ENCODE results near the gene PEX5L. TPM values are rescaled to one million over a fixed set of nuclear protein-coding genes. Genes with fewer than 3 reads are reported as not detected.

The PEX5L gene
- total RNA-seq, 6 experiments from 2014 or later = 0.09 to 0.28 (median 0.11) TPM; not detected in 1

GRCh38 chr3:179861292-179861691 lies 175.4 kb downstream of the PEX5L start:
- Mint-ChIP-seq H3K9me3 (no peaks in the 10 kb centered on the region), H3K27me3 (ENCODE audit: insufficient read depth) (no peaks in the 10 kb centered on the region), H3K27ac (no peak overlapping the region), H3K4me3 (no peak overlapping the region), H3K36me3 (ENCODE audit: low read depth) (no peaks in the 10 kb centered on the region), H3K4me1 (ENCODE audit: low read depth) (peaks cover 6% of the 10 kb centered on the region; the same call in 1 of the 2 replicates)
- no peak for DNase-seq
- TF ChIP-seq, protein P1, sequence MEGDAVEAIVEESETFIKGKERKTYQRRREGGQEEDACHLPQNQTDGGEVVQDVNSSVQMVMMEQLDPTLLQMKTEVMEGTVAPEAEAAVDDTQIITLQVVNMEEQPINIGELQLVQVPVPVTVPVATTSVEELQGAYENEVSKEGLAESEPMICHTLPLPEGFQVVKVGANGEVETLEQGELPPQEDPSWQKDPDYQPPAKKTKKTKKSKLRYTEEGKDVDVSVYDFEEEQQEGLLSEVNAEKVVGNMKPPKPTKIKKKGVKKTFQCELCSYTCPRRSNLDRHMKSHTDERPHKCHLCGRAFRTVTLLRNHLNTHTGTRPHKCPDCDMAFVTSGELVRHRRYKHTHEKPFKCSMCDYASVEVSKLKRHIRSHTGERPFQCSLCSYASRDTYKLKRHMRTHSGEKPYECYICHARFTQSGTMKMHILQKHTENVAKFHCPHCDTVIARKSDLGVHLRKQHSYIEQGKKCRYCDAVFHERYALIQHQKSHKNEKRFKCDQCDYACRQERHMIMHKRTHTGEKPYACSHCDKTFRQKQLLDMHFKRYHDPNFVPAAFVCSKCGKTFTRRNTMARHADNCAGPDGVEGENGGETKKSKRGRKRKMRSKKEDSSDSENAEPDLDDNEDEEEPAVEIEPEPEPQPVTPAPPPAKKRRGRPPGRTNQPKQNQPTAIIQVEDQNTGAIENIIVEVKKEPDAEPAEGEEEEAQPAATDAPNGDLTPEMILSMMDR (IDR thresholded peaks at IDR 0.05) = no peak

DNA sequence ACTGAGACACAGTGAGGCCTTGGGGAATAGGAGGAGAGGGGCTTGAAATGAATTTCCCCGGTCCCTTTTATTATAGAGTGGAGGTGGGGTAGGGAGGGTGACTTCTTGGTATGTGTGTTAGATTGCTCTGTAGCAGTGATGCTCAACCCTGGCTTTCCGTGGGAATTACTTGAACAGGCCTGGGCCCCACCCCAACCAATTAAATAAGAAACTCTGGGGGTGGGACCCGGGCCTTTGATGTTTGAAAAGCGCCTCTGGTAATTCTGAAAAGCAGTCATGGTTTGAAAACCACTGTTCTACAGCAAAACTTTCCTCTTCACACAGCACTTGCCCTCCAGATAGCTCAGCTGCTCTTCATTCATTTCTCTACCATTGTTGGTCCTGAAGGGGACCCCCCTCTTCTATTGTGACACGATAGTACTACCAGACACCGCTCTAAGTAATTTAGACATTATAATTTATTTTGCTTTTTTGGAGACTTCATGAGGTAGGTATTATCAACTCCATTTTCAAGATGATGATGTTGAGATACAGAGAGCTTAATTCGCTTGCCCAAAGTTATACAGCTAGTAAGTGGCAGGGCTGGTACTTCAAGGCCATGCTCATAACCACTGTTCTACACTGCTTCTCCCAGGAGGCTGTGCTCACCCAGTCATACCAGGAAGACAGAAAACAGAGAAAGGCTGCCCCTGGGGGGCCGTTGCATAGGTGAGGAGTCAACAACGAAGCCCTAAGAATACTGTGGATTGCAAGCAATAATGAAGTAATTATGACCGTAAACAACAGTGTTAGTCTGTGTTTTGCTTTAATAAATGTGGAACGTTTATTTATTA lies 176.2 kb downstream of the PEX5L start:
- H3K36me3 Mint-ChIP-seq (ENCODE audit: low read depth) = no peaks in the 10 kb centered on the region
- 0 out of 2 replicates have a peak, but pooled peaks cover 6% of the 10 kb centered on the region for H3K4me1 Mint-ChIP-seq (ENCODE audit: low read depth)
- no peak overlapping the region for H3K27ac Mint-ChIP-seq
- DNase-seq = no peak
- no peaks in the 10 kb centered on the region for H3K27me3 Mint-ChIP-seq (ENCODE audit: insufficient read depth)
- H3K4me3 Mint-ChIP-seq = no peak overlapping the region
- TF ChIP-seq, protein P1 (IDR thresholded peaks at IDR 0.05) = no peak
- H3K9me3 Mint-ChIP-seq = no peaks in the 10 kb centered on the region

GRCh38 chr3:179853176-179853575 lies 183.6 kb downstream of the PEX5L start:
- Mint-ChIP-seq H3K4me3 (no peak overlapping the region), H3K27ac (peak overlapping the region; percentile 72), H3K4me1 (ENCODE audit: low read depth) (peaks cover 27% of the 10 kb centered on the region), H3K36me3 (ENCODE audit: low read depth) (no peaks in the 10 kb centered on the region), H3K27me3 (ENCODE audit: insufficient read depth) (no peaks in the 10 kb centered on the region), H3K9me3 (no peaks in the 10 kb centered on the region)
- TF ChIP-seq, protein P1 (IDR thresholded peaks at IDR 0.05) = no peak
- DNase-seq = peak; percentile 75

DNA sequence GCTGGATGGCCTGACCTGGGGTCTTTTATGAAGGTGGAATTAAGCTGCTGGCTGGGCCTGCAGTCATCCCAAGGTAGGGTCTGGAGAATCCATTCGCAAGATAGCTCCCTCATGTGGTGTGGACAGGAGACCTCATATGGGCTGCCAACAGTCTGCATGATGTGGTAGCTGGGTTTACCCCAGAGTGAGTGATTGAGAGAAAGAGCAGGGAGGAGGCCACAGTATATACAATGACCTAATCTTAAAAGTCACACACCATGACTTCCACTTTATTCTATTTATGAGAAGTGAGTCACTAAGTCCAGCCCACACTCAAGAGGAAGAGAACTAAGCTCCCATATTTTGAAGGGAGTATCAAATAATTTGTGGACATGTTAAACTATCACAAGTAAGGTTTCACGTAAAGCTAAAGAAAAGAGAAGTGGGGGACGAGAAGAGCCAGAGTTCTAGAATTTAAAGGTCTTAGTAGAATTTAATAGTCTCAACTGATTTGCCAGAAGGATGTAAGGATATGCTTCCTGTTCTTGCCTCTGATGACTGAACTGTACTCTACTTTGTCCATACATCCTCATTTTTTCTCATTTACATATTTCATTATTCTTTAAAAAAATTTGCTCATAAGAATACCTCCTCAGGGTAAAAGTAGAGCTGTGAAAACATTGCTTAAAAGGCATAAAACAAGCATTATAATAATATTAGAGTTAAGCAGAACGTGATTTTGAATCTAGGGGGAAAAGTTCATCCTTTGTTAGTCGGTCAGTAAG lies 184.4 kb downstream of the PEX5L start:
- Mint-ChIP-seq H3K4me3 (peak overlapping the region; percentile 16; the same call in 1 of the 2 replicates), H3K27ac (peak overlapping the region; percentile 72), H3K9me3 (no peaks in the 10 kb centered on the region), H3K27me3 (ENCODE audit: insufficient read depth) (no peaks in the 10 kb centered on the region), H3K36me3 (ENCODE audit: low read depth) (no peaks in the 10 kb centered on the region), H3K4me1 (ENCODE audit: low read depth) (peaks cover 25% of the 10 kb centered on the region)
- TF ChIP-seq, protein P1 (IDR thresholded peaks at IDR 0.05) = peak; percentile 58; the same call in 1 of the 2 replicates
- peak; percentile 71 for DNase-seq

GRCh38 chr3:179848711-179849110 lies 188.0 kb downstream of the PEX5L start:
- Mint-ChIP-seq H3K27me3 (ENCODE audit: insufficient read depth) (no peaks in the 10 kb centered on the region), H3K9me3 (no peaks in the 10 kb centered on the region), H3K27ac (no peak overlapping the region), H3K36me3 (ENCODE audit: low read depth) (no peaks in the 10 kb centered on the region), H3K4me3 (no peak overlapping the region), H3K4me1 (ENCODE audit: low read depth) (peaks cover 23% of the 10 kb centered on the region)
- DNase-seq = no peak
- TF ChIP-seq, protein P1 (IDR thresholded peaks at IDR 0.05) = no peak
